Parathyroid adenoma (tissue), 2 donors: Measurements from ENCODE around the gene MMP17.

Experiments used
- H2AFZ ChIP-seq: fragments of 300-600 bp; sonication (generic); one replicate; pipeline ENCODE4 v1.7.0; 2017; ENCODE audit warnings: antibody characterized with exemption, mild to moderate bottlenecking
- H3K27ac ChIP-seq: fragments of 300-600 bp; sonication (generic); one replicate; pipeline ENCODE4 v1.7.0; 2017
- H3K27me3 ChIP-seq: fragments of 300-600 bp; sonication (generic); one replicate; pipeline ENCODE4 v1.7.0; 2017; ENCODE audit warnings: low read length; ENCODE audit not compliant: control insufficient read depth, insufficient read depth
- H3K36me3 ChIP-seq: fragments of 300-600 bp; sonication (generic); one replicate; pipeline ENCODE4 v1.7.0; 2017; ENCODE audit warnings: low read length; ENCODE audit not compliant: control insufficient read depth, insufficient read depth
- H3K4me1 ChIP-seq: fragments of 300-600 bp; sonication (generic); one replicate; pipeline ENCODE4 v1.7.0; 2017; ENCODE audit warnings: control low read depth
- H3K4me2 ChIP-seq: fragments of 300-600 bp; sonication (generic); one replicate; pipeline ENCODE4 v1.7.0; 2017; ENCODE audit warnings: low read length
- H3K4me3 ChIP-seq: fragments of 300-600 bp; sonication (generic); one replicate; pipeline ENCODE4 v1.7.0; 2017; ENCODE audit warnings: low read depth, low read length
- H3K79me2 ChIP-seq: fragments of 300-600 bp; sonication (generic); one replicate; pipeline ENCODE4 v1.7.0; 2017; ENCODE audit warnings: control low read depth
- H3K9ac ChIP-seq: fragments of 300-600 bp; sonication (generic); one replicate; pipeline ENCODE4 v1.7.0; 2017; ENCODE audit warnings: mild to moderate bottlenecking
- H3K9me3 ChIP-seq: fragments of 300-600 bp; sonication (generic); one replicate; pipeline ENCODE4 v1.7.0; 2017; ENCODE audit warnings: low read length; ENCODE audit not compliant: control insufficient read depth
- CTCF ChIP-seq: fragments of 300-600 bp; sonication (generic); IDR thresholded peaks from one replicate; pipeline ENCODE4 v1.7.0; 2017; ENCODE audit warnings: antibody characterized with exemption, mild to moderate bottlenecking
- donor health status: primary hyperparathyroidism.

The MMP17 gene

GRCh38 chr12:131784909-131785762 lies 43.1 kb upstream of the MMP17 start:
- Histone ChIP-seq H3K9ac (no peak overlapping the region), H3K27me3 (no peaks in the 10 kb centered on the region), H3K4me3 (no peak overlapping the region), H3K4me1 (peaks cover 6% of the 10 kb centered on the region), H2AFZ (no peak overlapping the region), H3K27ac (no peak overlapping the region), H3K9me3 (no peaks in the 10 kb centered on the region), H3K4me2 (no peak overlapping the region), H3K79me2 (no peaks in the 10 kb centered on the region), H3K36me3 (no peaks in the 10 kb centered on the region)
- no peak for TF ChIP-seq CTCF

GRCh38 chr12:131785763-131786330 lies 42.3 kb upstream of the MMP17 start:
- H2AFZ ChIP-seq, result no peak overlapping the region
- TF ChIP-seq CTCF, result no peak
- no peaks in the 10 kb centered on the region for H3K79me2 ChIP-seq
- H3K4me3 ChIP-seq, result no peak overlapping the region
- H3K9ac ChIP-seq, result no peak overlapping the region
- H3K4me2 ChIP-seq, result no peak overlapping the region
- no peak overlapping the region for H3K27ac ChIP-seq
- no peaks in the 10 kb centered on the region for H3K27me3 ChIP-seq
- H3K36me3 ChIP-seq, result no peaks in the 10 kb centered on the region
- H3K4me1 ChIP-seq, result peaks cover 6% of the 10 kb centered on the region
- no peaks in the 10 kb centered on the region for H3K9me3 ChIP-seq

- no peak overlapping the region for H3K4me3 ChIP-seq
- H3K36me3 ChIP-seq, result no peaks in the 10 kb centered on the region
- TF ChIP-seq CTCF, result no peak
- H3K9ac ChIP-seq, result no peak overlapping the region
- no peaks in the 10 kb centered on the region for H3K79me2 ChIP-seq
- H3K27ac ChIP-seq, result no peak overlapping the region
- H3K4me1 ChIP-seq, result peaks cover 6% of the 10 kb centered on the region
- H3K9me3 ChIP-seq, result no peaks in the 10 kb centered on the region
- H3K4me2 ChIP-seq, result no peak overlapping the region
- H2AFZ ChIP-seq, result no peak overlapping the region
- H3K27me3 ChIP-seq, result no peaks in the 10 kb centered on the region
Observed at GRCh38 chr12:131786331-131786730, 41.9 kb upstream of the MMP17 start.

- H3K36me3 ChIP-seq, result no peaks in the 10 kb centered on the region
- no peak overlapping the region for H3K9ac ChIP-seq
- H2AFZ ChIP-seq, result no peak overlapping the region
- no peak overlapping the region for H3K4me3 ChIP-seq
- peaks cover 2% of the 10 kb centered on the region for H3K79me2 ChIP-seq
- no peak overlapping the region for H3K27ac ChIP-seq
- no peak overlapping the region for H3K4me2 ChIP-seq
- no peak for TF ChIP-seq CTCF
- H3K9me3 ChIP-seq, result no peaks in the 10 kb centered on the region
- H3K4me1 ChIP-seq, result peaks cover 6% of the 10 kb centered on the region
- no peaks in the 10 kb centered on the region for H3K27me3 ChIP-seq
Observed at GRCh38 chr12:131787143-131787660, 41.0 kb upstream of the MMP17 start.
